ENCODE measurements around the gene CDC42BPB.

DNA sequence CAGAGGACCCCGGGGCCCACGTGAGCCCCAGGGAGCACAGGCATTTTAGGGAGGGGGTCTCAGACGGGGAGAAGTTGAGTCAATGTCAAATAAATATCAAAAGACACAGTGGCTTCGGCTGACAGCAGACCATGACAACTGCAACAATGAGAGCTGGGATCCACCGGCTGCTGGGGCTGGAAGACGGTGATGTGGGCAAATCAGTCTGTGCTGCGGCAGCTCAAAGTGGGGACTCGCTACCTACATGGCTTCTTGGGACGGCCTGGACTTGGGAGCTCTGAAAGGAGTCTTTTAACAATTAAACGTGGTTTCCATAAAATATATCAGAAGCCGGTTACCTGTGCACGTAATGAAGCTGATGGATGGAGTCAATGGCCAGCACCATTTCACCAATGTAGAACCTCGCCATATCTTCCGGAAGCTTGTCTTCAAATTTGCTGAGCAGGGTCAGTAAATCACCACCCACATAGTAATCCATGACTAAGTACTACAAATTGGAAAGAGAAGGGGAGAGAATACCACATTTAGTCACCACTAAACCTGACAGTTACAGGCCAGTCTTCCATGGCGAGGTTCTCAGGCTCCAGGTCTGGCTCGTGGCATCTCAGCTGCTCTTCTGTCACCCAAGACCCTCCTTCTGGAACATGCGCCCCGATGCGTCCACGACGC is 58.0 kb downstream of the CDC42BPB start:
- TF ChIP-seq, protein P1, sequence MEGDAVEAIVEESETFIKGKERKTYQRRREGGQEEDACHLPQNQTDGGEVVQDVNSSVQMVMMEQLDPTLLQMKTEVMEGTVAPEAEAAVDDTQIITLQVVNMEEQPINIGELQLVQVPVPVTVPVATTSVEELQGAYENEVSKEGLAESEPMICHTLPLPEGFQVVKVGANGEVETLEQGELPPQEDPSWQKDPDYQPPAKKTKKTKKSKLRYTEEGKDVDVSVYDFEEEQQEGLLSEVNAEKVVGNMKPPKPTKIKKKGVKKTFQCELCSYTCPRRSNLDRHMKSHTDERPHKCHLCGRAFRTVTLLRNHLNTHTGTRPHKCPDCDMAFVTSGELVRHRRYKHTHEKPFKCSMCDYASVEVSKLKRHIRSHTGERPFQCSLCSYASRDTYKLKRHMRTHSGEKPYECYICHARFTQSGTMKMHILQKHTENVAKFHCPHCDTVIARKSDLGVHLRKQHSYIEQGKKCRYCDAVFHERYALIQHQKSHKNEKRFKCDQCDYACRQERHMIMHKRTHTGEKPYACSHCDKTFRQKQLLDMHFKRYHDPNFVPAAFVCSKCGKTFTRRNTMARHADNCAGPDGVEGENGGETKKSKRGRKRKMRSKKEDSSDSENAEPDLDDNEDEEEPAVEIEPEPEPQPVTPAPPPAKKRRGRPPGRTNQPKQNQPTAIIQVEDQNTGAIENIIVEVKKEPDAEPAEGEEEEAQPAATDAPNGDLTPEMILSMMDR (IDR thresholded peaks at IDR 0.05 in 4 of 5, conservative IDR thresholded peaks at IDR 0.05 in 1 of 5) = no peak
- no peak for TF ChIP-seq POLR2A (IDR thresholded peaks at IDR 0.05)

Data from gastrocnemius medialis (tissue), 4 donors.